Ovary (tissue), 3 donors: ENCODE results near the gene TTC7B.

ENCODE experiments used
- CTCF ChIP-seq, 3 donors: fragments of 450-650 bp in 2 of 3; fragments of 200-600 bp in 1 of 3; IDR thresholded peaks; one replicate each; pipeline versions ENCODE4 v1.5.1 to v1.8.0; 2016 to 2022; ENCODE audit warnings: antibody characterized with exemption in 3 of 3, mild to moderate bottlenecking in 1 of 3
- EP300 ChIP-seq: sonication (generic); formaldehyde crosslinking; IDR thresholded peaks from one replicate; pipeline ENCODE4 v1.6.1; 2017; ENCODE audit warnings: antibody characterized with exemption
- POLR2A ChIP-seq: fragments of 450-650 bp; IDR thresholded peaks from one replicate; pipeline ENCODE4 v1.6.1; 2017; ENCODE audit warnings: antibody characterized with exemption, mild to moderate bottlenecking, moderate library complexity
- donor health status: DM: no; HTN: no; CAD: no.

DNA sequence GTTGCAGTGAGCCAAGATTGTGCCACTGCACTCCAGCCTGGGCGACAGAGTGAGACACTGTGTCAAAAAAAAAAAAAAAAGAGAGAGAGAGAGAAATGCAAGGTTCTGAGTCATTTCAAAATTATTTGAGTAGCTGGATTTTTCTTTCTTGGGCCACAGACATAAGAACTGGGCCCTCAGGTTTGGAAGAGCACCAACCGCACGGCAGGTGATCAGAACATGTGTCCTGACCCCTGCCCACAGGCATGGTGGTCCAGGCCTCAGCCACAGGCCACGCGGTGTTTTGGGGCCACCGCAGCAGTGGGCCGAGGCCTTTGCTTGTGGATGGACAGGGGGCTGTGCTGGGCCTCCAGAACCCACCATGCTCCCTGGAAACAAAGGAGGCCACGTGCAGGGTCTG is 292.7 kb downstream of the TTC7B start:
- TF ChIP-seq CTCF (IDR thresholded peaks at IDR 0.05) (no peak), POLR2A (no peak), EP300 (no peak)
